ENCODE results near the gene KCNJ9. TPM values are rescaled to one million over a fixed set of nuclear protein-coding genes. Genes with fewer than 3 reads are reported as not detected.

Gene KCNJ9
- total RNA-seq, 2 donors from 2014 or later: 0.11 to 0.30 TPM

- H3K9me3 ChIP-seq: no peaks in the 10 kb centered on the region
- H3K9ac ChIP-seq (ENCODE audit: low read depth in 2 of 2, low read length in 2 of 2): no peak overlapping the region
- intact Hi-C loops (cut with DNase I): no loop called here
- H3K36me3 ChIP-seq: no peaks in the 10 kb centered on the region
- no peaks in the 10 kb centered on the region for H3K4me1 ChIP-seq
- no peak for DNase-seq
- H3K27ac ChIP-seq: no peak overlapping the region
- TF ChIP-seq CTCF (IDR thresholded peaks at IDR 0.05): no peak
- H3K4me3 ChIP-seq: no peak overlapping the region
- peaks cover 7% of the 10 kb centered on the region for H3K27me3 ChIP-seq
These were observed 1.9 kb upstream of the KCNJ9 start for GRCh38 chr1:160079448-160079847.

GRCh38 chr1:160080381-160081100 is 797 bp upstream of the KCNJ9 start:
- H3K27me3 ChIP-seq: peaks cover 7% of the 10 kb centered on the region
- H3K4me3 ChIP-seq: no peak overlapping the region
- H3K36me3 ChIP-seq: no peaks in the 10 kb centered on the region
- intact Hi-C loops (cut with DNase I): loop anchor here (5.0 to 10.0 kb wide), 2 partner anchors 33 to 294 kb away; no protein-coding TSS in a partner anchor
- no peak for TF ChIP-seq CTCF (IDR thresholded peaks at IDR 0.05)
- H3K27ac ChIP-seq: no peak overlapping the region
- H3K9me3 ChIP-seq: no peaks in the 10 kb centered on the region
- DNase-seq: no peak
- H3K9ac ChIP-seq (ENCODE audit: low read depth in 2 of 2, low read length in 2 of 2): no peak overlapping the region
- no peaks in the 10 kb centered on the region for H3K4me1 ChIP-seq

- Histone ChIP-seq H3K36me3 (no peaks in the 10 kb centered on the region), H3K4me3 (no peak overlapping the region), H3K27me3 (peaks cover 7% of the 10 kb centered on the region), H3K9ac (ENCODE audit: low read depth in 2 of 2, low read length in 2 of 2) (no peak overlapping the region), H3K27ac (no peak overlapping the region), H3K9me3 (no peaks in the 10 kb centered on the region), H3K4me1 (no peaks in the 10 kb centered on the region)
- no peak for DNase-seq
- intact Hi-C loops (cut with DNase I): loop anchor here (5.0 to 10.0 kb wide), 2 partner anchors 35 to 292 kb away; no protein-coding TSS in a partner anchor
- TF ChIP-seq CTCF (IDR thresholded peaks at IDR 0.05): no peak
These were observed 1.1 kb downstream of the KCNJ9 start for GRCh38 chr1:160082487-160082886.

GRCh38 chr1:160082926-160083325 is 1.6 kb downstream of the KCNJ9 start:
- Histone ChIP-seq H3K9ac (ENCODE audit: low read depth in 2 of 2, low read length in 2 of 2) (no peak overlapping the region), H3K4me1 (no peaks in the 10 kb centered on the region), H3K36me3 (no peaks in the 10 kb centered on the region), H3K27me3 (peaks cover 7% of the 10 kb centered on the region), H3K9me3 (no peaks in the 10 kb centered on the region), H3K4me3 (no peak overlapping the region), H3K27ac (no peak overlapping the region)
- intact Hi-C loops (cut with DNase I): loop anchor here (5.0 to 10.0 kb wide), 2 partner anchors 36 to 292 kb away; no protein-coding TSS in a partner anchor
- DNase-seq: no peak
- TF ChIP-seq CTCF (IDR thresholded peaks at IDR 0.05): no peak

GRCh38 chr1:160083968-160084770 is 2.8 kb downstream of the KCNJ9 start:
- Histone ChIP-seq H3K27me3 (peaks cover 7% of the 10 kb centered on the region), H3K9me3 (no peaks in the 10 kb centered on the region), H3K4me3 (peak overlapping the region; percentile 27), H3K9ac (ENCODE audit: low read depth in 2 of 2, low read length in 2 of 2) (peak overlapping the region in 1 of 2 donors; percentile 17), H3K36me3 (no peaks in the 10 kb centered on the region), H3K27ac (no peak overlapping the region), H3K4me1 (no peaks in the 10 kb centered on the region)
- TF ChIP-seq CTCF (IDR thresholded peaks at IDR 0.05): peak; percentile 61
- intact Hi-C loops (cut with DNase I): loop anchor here (5.0 to 10.0 kb wide), 2 partner anchors 37 to 291 kb away; no protein-coding TSS in a partner anchor
- DNase-seq: peak; percentile 86

Data from colonic mucosa (tissue), 4 donors.